SK-N-SH (cell line): Measurements from ENCODE around the gene UBN1. TPM values are rescaled to one million over a fixed set of nuclear protein-coding genes. Genes with fewer than 3 reads are reported as not detected.

Experiments
- CTCF ChIA-PET: fragments of 300-600, 350-600 bp; formaldehyde crosslinking; extraction: SDS; loops from one replicate; lab custom pipeline; 2021; lab: Yijun Ruan, JAX
- POLR2A ChIA-PET: fragments of 350-600 bp; sonication (Branson Sonifier 250); formaldehyde crosslinking; extraction: SDS; loops from one replicate; lab custom pipeline; 2020; ENCODE audit warnings: antibody characterized with exemption, inconsistent platforms; lab: Yijun Ruan, JAX
- DNase-seq: peaks from one replicate; pipeline ENCODE4 v3.0.0; 2012
- H2AFZ ChIP-seq: fragments of 200-600 bp; sonication (generic); 2 replicates; pipeline ENCODE4 v1.8.1; 2016; ENCODE audit warnings: antibody characterized with exemption, mild to moderate bottlenecking, low read depth
- H3F3A ChIP-seq: fragments of 200-600 bp; sonication (generic); replicated peaks from 2 replicates; pipeline ENCODE3; 2016; ENCODE audit warnings: antibody characterized with exemption, mild to moderate bottlenecking; ENCODE audit not compliant: insufficient read depth
- H3K27ac ChIP-seq, 2 experiments: fragments of 200-500 bp in 1 of 2; fragments of 200-600 bp in 1 of 2; sonication (Bioruptor generic) in 1 of 2; sonication (generic), shearing (Covaris generic) in 1 of 2; 2 replicates each; pipeline versions ENCODE4 v1.5.1 to v1.6.1; 2014 to 2016; ENCODE audit warnings: low read depth in 2 of 2, inconsistent platforms in 1 of 2, low read length in 1 of 2, mild to moderate bottlenecking in 1 of 2, mixed read lengths in 1 of 2
- H3K27me3 ChIP-seq: fragments of 200-600 bp; sonication (generic), shearing (Covaris generic); 2 replicates; pipeline ENCODE4 v1.6.1; 2016; ENCODE audit warnings: mixed run types; ENCODE audit not compliant: insufficient read depth
- H3K36me3 ChIP-seq, 2 experiments: fragments of 200-500 bp in 1 of 2; fragments of 200-600 bp in 1 of 2; sonication (Bioruptor generic) in 1 of 2; sonication (generic) in 1 of 2; replicated peaks in 1 of 2; 2 replicates each; pipeline versions ENCODE3 to v1.5.1; 2014 to 2016; ENCODE audit warnings: low read length in 1 of 2, mild to moderate bottlenecking in 1 of 2; ENCODE audit not compliant: insufficient read depth in 2 of 2, control insufficient read depth in 1 of 2
- H3K4me1 ChIP-seq, 2 experiments: fragments of 200-500 bp in 1 of 2; fragments of 200-600 bp in 1 of 2; sonication (Bioruptor generic) in 1 of 2; sonication (generic), shearing (Covaris generic) in 1 of 2; 2 replicates each; pipeline versions ENCODE4 v1.5.1 to v1.6.1; 2014 to 2016; ENCODE audit warnings: low read depth in 1 of 2, low read length in 1 of 2, mixed run types in 1 of 2; ENCODE audit not compliant: insufficient read depth in 2 of 2, control insufficient read depth in 1 of 2
- H3K4me2 ChIP-seq: fragments of 200-600 bp; sonication (generic), shearing (Covaris generic); 2 replicates; pipeline ENCODE4 v1.6.1; 2017; ENCODE audit warnings: mixed run types
- H3K4me3 ChIP-seq, 2 experiments: fragments of 200-500 bp in 1 of 2; fragments of 200-600 bp in 1 of 2; sonication (Bioruptor generic) in 1 of 2; sonication (generic), shearing (Covaris generic) in 1 of 2; 2 replicates each; pipeline versions ENCODE4 v1.5.1 to v1.8.1; 2014 to 2016; ENCODE audit warnings: low read depth in 2 of 2, inconsistent platforms in 1 of 2, low read length in 1 of 2, mild to moderate bottlenecking in 1 of 2, mixed read lengths in 1 of 2, moderate library complexity in 1 of 2
- H3K79me2 ChIP-seq: fragments of 200-600 bp; sonication (generic); 2 replicates; pipeline ENCODE4 v1.8.1; 2017; ENCODE audit warnings: mild to moderate bottlenecking; ENCODE audit not compliant: insufficient read depth
- H3K9ac ChIP-seq: fragments of 200-600 bp; sonication (generic); 2 replicates; pipeline ENCODE4 v1.6.1; 2017; ENCODE audit warnings: mixed run types
- H3K9me2 ChIP-seq: fragments of 200-600 bp; sonication (generic); 2 replicates; pipeline ENCODE4 v1.6.1; 2017; ENCODE audit warnings: mixed run types
- H3K9me3 ChIP-seq: fragments of 200-600 bp; sonication (generic); 2 replicates; pipeline ENCODE4 v1.6.1; 2017; ENCODE audit warnings: mixed run types, mild to moderate bottlenecking, moderate library complexity
- H4K20me1 ChIP-seq: fragments of 200-600 bp; sonication (generic); 2 replicates; pipeline ENCODE4 v1.6.1; 2017; ENCODE audit warnings: mild to moderate bottlenecking, mixed run types; ENCODE audit not compliant: insufficient read depth
- CHD2 ChIP-seq: fragments of 150-350 bp; IDR thresholded peaks from 2 replicates; pipeline ENCODE4 v1.6.1; 2018; ENCODE audit warnings: low read length; ENCODE audit not compliant: partially characterized antibody
- CTCF ChIP-seq: fragments of 200-600 bp; sonication (generic); IDR thresholded peaks from 2 replicates; pipeline ENCODE4 v1.6.1; 2017; ENCODE audit warnings: antibody characterized with exemption, mild to moderate bottlenecking, moderate library complexity
- EZH2phosphoT487 ChIP-seq: fragments of 200-600 bp; sonication (generic); IDR thresholded peaks from 2 replicates; pipeline ENCODE4 v1.6.1; 2017; ENCODE audit warnings: low read depth, mixed run types, mild to moderate bottlenecking, antibody characterized with exemption, moderate library complexity, borderline replicate concordance
- FOXJ3 ChIP-seq: sonication (generic); formaldehyde crosslinking; IDR thresholded peaks from 2 replicates; pipeline ENCODE4 v1.5.1; 2020; ENCODE audit warnings: mild to moderate bottlenecking, missing genetic modification reagents
- IRF3 ChIP-seq: fragments of 150-350 bp; IDR thresholded peaks from 2 replicates; pipeline ENCODE4 v1.6.1; 2016; ENCODE audit warnings: mild to moderate bottlenecking, low read depth, low read length
- JUND ChIP-seq: IDR thresholded peaks from 2 replicates; pipeline ENCODE4 v1.4.0; 2012
- PBX3 ChIP-seq: IDR thresholded peaks from 2 replicates; pipeline ENCODE4; 2012
- RAD21 ChIP-seq: IDR thresholded peaks from 2 replicates; pipeline ENCODE4 v1.6.1; 2012; ENCODE audit warnings: mild to moderate bottlenecking, low read length
- SIN3A ChIP-seq: IDR thresholded peaks from 2 replicates; pipeline ENCODE4 v1.6.1; 2012; ENCODE audit warnings: low read depth, mild to moderate bottlenecking, low read length, moderate library complexity, borderline replicate concordance
- SMC3 ChIP-seq: IDR thresholded peaks from 2 replicates; pipeline ENCODE4 v1.6.1; 2012; ENCODE audit warnings: low read depth, low read length, improper control_type of control experiment
- TAF1 ChIP-seq: IDR thresholded peaks from 2 replicates; pipeline ENCODE4 v1.6.1; 2012; ENCODE audit warnings: low read depth, mild to moderate bottlenecking, low read length, moderate library complexity, borderline replicate concordance
- USF1 ChIP-seq: IDR thresholded peaks from 2 replicates; pipeline ENCODE4 v1.4.0; 2012; ENCODE audit warnings: low read depth, borderline replicate concordance
- YY1 ChIP-seq: IDR thresholded peaks from 2 replicates; pipeline ENCODE4 v1.4.0; 2012; ENCODE audit warnings: low read depth, mild to moderate bottlenecking
- ZBTB33 ChIP-seq: IDR thresholded peaks from 2 replicates; pipeline ENCODE4 v1.4.0; 2012; ENCODE audit warnings: low read depth, borderline replicate concordance
- WGBS: methylation state at CpG from one replicate; pipeline ENCODE4 v1.1.6; 2017; ENCODE audit warnings: low lambda C conversion rate; 5-methylcytosine and 5-hydroxymethylcytosine counted together
- polyA plus RNA-seq, 3 experiments: library from polyadenylated mRNA; depleted of rRNA; stranded (reverse); fragments of >200 nt; gene quantifications; 2 replicates each; pipeline ENCODE4 v1.2.3, GENCODE V29; 2012

Gene UBN1
- polyA plus RNA-seq, 1 of the 3 experiments (the other 2 are of a cell fraction): 10.9 TPM

- H3K9me3 ChIP-seq: no peaks in the 10 kb centered on the region
- ChIA-PET CTCF (no interaction called here), POLR2A (no interaction called here)
- H3K4me1 ChIP-seq: no peaks in the 10 kb centered on the region
- H3K4me2 ChIP-seq: no peak overlapping the region
- TF ChIP-seq CTCF (no peak), FOXJ3 (CRISPR knock-in tag) (no peak), RAD21 (no peak), USF1 (no peak), PBX3 (no peak), EZH2phosphoT487 (no peak), TAF1 (no peak), SMC3 (no peak), ZBTB33 (no peak), YY1 (no peak), CHD2 (no peak), JUND (no peak), IRF3 (no peak), SIN3A (no peak)
- no peaks in the 10 kb centered on the region for H4K20me1 ChIP-seq
- H3F3A ChIP-seq: no peaks in the 10 kb centered on the region
- 66% methylated on average over 7 of the region's 7 CpGs for WGBS
- no peak overlapping the region for H3K4me3 ChIP-seq
- H3K36me3 ChIP-seq: no peaks in the 10 kb centered on the region
- H3K27me3 ChIP-seq: no peaks in the 10 kb centered on the region
- H3K9ac ChIP-seq: no peak overlapping the region
- H2AFZ ChIP-seq: no peak overlapping the region
- no peaks in the 10 kb centered on the region for H3K79me2 ChIP-seq
- H3K27ac ChIP-seq: no peak overlapping the region
- no peak for DNase-seq
- H3K9me2 ChIP-seq: no peaks in the 10 kb centered on the region
Measured at GRCh38 chr16:4909825-4910224, 62.5 kb downstream of the UBN1 start.
